HL-60/S4 (cell line): Measurements from ENCODE around the gene RPEL1.

Experiments used
- in situ Hi-C: fragments of 300-500 bp; cut with MboI; formaldehyde crosslinking; loops from 2 replicates; pipeline ENCODE4 v1.14.3; 2022; ENCODE audit warnings: low sequenced_read_pairs

Gene RPEL1

DNA sequence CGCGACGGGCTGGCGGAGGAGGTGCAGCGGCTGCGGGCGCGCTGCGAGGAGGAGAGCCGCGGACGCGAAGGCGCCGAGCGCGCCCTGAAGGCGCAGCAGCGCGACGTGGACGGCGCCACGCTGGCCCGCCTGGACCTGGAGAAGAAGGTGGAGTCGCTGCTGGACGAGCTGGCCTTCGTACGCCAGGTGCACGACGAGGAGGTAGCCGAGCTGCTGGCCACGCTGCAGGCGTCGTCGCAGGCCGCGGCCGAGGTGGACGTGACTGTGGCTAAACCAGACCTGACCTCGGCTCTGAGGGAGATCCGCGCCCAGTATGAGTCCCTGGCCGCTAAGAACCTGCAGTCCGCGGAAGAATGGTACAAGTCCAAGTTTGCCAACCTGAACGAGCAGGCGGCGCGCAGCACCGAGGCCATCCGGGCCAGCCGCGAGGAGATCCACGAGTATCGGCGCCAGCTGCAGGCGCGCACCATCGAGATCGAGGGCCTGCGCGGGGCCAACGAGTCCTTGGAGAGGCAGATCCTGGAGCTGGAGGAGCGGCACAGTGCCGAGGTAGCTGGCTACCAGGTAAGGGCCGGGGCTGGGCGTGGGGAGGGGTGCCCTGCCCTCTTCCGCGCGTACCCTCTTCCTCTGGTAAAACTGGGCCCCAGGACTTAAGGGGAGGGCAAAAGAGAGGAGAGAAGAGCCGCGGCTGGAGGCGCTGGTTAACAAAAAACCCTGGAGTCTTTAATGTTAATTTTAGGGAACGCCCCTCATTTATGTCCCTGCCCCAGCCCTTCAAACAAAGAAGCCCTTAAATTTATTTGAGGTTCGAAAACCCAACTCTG lies 32.2 kb downstream of the RPEL1 start:
- in situ Hi-C loops, result no loop called here

DNA sequence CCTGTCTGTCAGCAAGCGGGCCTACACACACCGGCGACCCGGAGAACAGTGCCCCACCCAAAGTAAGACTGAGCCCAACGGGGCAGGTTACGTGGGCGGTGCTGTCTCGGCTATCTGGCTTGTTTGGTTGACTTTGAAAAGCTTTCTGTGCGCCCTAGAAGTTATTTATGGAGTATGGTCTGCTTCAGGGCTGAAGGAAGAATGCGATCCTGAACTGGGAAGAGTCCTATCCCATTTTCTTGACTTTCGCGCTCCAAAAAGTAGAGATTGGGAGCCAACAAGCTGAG lies 32.8 kb downstream of the RPEL1 start:
- in situ Hi-C loops, result no loop called here

DNA sequence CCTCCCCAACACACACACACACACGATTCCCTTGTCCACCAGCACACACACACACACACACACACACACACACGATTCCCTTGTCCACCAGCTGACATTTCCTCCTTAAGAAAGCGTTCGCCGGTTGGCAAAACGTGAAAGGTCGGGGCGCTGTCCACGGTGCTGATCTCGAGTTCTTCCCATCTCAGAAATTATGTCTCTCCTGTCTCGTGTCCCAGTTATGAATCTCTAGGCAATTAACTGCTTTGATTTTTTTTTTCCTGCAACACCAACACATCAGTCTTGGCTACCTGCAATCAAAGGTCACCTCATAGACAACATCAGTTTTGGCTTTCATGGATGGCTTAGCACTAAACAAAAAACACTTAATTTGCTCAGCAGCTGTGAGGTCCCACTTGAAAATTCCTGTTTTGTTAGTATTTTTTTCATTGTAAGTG lies 33.2 kb downstream of the RPEL1 start:
- in situ Hi-C loops, result no loop called here

DNA sequence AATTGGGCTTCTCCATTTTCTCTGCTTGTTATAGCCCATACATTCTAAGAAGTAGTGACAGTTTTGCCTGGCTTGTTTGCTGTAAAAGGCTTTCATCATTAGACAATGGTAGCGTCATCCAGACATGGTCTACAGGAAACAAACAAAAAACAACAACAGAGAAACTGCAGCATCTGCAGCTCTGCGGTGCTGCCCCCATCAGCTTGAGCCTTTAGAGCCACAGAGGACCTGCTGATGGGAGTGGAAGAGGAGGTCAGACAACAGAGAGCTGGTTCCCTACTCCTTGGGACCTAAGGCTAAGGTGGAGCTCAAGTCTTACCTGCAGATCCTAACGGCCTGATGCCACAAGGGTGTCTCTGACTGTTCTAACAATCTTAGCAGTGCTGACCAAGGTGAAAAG lies 34.3 kb downstream of the RPEL1 start:
- in situ Hi-C loops, result no loop called here

DNA sequence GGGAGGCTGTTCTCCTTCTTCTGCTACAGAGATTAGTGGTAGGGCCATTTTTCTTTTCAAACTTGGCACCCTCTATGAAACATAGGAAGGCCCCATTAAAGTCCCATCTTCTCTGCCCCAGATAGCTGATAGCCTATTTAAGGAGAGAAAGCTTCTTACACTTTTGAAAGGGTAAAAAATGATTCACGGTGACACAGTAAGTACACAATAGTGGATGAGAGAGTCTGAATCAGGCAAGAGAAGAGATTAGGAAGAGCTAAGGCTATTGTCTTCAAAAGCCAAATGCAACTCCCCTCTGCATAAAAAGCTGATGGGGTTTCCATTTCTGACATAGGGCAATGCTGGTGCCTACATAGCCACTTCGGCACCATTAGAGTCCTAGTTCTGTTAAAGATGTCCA lies 34.8 kb downstream of the RPEL1 start:
- in situ Hi-C loops, result no loop called here

DNA sequence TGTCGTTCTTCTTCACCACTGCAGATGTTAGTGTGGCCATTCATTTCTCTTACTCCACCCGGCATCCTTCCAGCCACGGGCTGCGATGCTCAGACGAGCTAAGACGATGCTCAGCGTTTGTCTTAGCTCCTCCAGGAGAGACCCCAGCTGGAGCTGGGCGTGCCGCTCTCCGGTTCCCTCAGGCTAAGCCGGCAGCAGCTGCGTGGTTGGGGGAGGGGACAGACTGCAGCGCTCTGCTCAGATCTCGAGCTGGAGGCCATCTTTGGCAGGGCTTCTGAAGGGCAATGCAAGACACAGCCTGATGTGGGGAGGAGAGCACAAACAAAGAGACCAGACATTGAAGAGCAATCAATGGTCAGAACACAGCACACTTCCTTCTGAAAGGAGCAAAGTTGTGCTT lies 36.1 kb downstream of the RPEL1 start:
- in situ Hi-C loops, result no loop called here

DNA sequence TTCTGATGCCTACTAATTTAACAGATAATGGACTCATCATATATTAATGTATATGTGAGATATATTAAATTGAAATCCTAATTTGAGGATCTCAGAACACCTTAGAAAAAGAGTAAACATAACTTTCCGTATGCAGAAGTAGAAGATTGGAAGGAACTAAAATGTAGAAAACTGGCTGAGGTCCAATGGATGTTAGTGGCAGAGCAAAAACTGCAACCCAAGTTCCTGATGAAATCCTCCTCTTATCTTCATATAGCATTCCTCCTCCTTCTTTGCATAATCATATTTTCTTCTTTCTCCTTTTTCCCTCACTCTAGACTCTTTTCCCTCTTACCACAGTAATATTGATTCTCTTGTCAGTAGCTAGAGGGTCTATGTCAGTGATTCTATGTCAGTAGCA lies 37.3 kb downstream of the RPEL1 start:
- in situ Hi-C loops, result no loop called here

DNA sequence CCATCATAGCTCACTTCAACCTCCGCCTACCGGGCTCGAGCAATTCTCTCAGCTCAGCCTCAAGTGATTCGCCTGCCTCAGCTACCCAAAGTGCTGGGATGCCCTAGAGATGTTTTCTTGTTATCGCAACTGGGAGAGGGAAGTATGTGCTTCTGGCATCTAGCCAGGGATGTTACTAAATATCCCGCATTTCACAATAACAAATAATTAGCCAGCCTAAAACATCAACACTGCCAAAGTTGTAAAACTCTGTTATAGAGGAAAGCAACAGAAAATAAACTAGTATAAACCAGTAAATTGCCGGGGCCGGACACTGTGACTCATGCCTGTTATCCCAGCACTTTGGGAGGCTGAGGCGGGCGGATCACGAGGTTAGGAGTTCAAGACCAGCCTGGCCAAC lies 38.5 kb downstream of the RPEL1 start:
- in situ Hi-C loops, result no loop called here

DNA sequence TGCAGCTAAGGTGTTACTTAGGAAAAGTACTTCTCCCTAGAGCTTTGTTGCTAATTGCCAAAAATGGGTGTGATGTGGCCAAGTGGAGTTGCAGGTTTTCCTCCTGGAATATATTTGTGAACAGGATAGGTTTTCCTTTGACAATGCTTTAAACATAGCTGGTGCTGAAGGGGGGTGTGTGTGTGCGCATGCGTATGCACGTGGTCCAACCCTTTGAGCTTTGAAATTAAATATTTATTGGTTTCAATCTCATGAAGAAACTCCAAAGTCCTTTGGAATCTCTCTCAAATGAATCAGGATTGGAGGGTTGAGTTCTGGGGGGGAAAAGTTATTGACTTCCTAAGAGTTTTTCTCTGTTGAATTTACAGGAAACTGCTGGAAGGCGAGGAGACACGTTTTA lies 42.3 kb downstream of the RPEL1 start:
- in situ Hi-C loops, result no loop called here

DNA sequence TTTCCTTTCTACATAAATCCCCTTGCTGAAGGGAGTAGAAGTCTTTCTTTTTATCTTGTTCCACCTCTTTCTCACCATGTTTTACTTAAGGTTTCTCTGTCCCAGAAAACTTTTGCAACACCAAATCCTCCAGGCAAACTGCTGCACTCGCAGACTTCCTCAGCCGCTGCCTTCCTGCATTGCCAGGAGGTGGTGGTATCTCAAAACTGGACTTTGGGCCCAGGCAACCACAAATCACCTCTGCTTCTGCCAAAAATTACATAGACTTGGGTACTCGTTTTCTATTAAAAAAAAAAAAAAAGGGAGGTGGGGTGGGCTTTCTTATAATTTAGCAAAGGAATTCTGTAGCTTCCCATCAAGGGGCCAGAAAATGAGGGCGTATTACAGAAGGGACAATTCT lies 45.9 kb downstream of the RPEL1 start:
- in situ Hi-C loops, result no loop called here

DNA sequence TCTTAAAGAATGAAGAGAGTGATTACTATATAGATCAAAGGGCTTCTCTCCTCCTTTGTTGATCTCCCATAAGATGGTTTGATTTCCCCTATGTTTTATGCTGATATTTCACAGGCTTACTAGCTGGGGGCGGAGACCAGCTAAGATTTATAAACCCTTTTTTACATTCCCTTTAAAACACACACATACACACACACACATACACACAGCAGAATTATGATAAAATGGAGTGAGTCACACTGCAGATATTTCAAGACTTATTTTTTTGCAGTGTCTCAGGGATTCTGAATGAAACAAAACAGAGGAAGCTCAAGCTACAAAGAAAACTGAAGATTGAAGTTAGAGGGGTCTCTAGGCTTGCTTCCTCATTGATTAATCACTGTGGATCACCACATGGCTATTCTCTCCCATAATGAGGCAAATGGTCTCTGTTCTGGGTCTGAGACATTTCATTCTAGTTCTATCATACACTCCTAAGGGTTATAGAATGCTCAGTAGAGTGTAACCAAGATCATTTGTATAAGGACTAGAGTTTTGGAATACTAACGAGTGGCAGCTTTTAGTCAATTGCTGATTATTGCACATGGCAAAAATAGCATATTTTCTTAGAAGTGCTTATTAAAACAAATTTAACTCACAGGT lies 49.8 kb downstream of the RPEL1 start:
- in situ Hi-C loops, result no loop called here
